ENCODE measurements around the gene BEND5.

Gene BEND5

DNA sequence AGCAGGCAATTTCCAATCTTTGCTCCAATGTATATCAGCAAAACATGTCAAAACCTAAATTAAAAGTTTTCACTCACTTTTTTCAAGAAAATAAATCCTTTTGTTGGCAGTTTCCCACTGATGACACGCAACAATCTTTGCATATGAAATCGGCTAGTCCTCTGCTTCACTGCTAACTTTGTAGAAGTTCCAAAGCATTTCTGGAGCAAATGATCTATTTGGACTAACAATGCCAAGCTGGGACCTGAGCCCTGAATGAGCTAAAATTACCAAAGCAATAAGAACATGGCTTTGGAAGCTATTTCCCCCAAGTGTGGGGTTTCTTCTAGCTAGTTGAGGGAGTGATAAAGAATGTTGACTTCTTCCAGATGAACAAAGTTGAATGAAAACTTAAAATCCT is 5.1 kb downstream of the BEND5 start:
- Histone ChIP-seq H3K27ac (ENCODE audit: low read depth, low read length) (no peak overlapping the region), H3K9ac (ENCODE audit: low read length in 5 of 5) (no peak overlapping the region), H3K4me3 (ENCODE audit: low read depth in 1 of 5, low read length in 5 of 5) (no peak overlapping the region), H3K36me3 (ENCODE audit: control insufficient read depth in 5 of 5, insufficient read depth in 5 of 5, low read length in 5 of 5) (peaks cover 0 to 6% (median 0%) of the 10 kb centered on the region in 5 donors), H3K27me3 (ENCODE audit: control insufficient read depth in 5 of 5, insufficient read depth in 4 of 5, low read length in 5 of 5) (no peaks in the 10 kb centered on the region), H3K4me1 (ENCODE audit: control insufficient read depth in 5 of 5, insufficient read depth in 5 of 5, low read length in 5 of 5) (peaks cover 0 to 24% (median 22%) of the 10 kb centered on the region in 5 donors), H3K9me3 (ENCODE audit: control insufficient read depth in 5 of 5, low read length in 5 of 5) (no peaks in the 10 kb centered on the region)

DNA sequence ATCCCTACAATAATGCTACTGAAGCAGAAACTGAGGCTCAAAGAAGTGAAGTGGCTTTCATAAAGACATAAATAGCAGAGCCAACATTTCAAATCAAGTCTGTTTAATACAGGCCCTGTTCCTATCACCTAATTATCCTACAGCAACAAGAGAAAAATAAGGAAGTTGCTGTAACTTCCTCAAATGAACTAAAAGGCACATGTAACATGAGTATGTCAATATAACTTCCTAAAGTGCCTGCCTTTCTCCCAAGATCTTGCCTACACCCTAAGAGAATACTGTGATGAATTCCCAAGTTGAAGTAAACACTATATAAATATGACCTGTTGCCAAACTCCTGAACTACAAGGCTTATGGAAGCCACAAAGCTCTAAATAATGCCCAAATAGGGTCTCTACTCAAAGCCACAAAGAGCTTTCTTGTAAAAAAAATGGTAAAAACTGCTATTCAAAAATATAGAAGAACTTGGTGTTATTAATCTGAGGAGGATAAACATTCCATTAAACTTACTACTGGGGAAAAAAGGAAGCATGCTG is 8.6 kb downstream of the BEND5 start:
- Histone ChIP-seq H3K4me3 (ENCODE audit: low read depth in 1 of 5, low read length in 5 of 5) (no peak overlapping the region), H3K27ac (ENCODE audit: low read depth, low read length) (no peak overlapping the region), H3K27me3 (ENCODE audit: control insufficient read depth in 5 of 5, insufficient read depth in 4 of 5, low read length in 5 of 5) (no peaks in the 10 kb centered on the region), H3K36me3 (ENCODE audit: control insufficient read depth in 5 of 5, insufficient read depth in 5 of 5, low read length in 5 of 5) (peaks cover 0 to 6% (median 0%) of the 10 kb centered on the region in 5 donors), H3K9ac (ENCODE audit: low read length in 5 of 5) (no peak overlapping the region), H3K9me3 (ENCODE audit: control insufficient read depth in 5 of 5, low read length in 5 of 5) (no peaks in the 10 kb centered on the region), H3K4me1 (ENCODE audit: control insufficient read depth in 5 of 5, insufficient read depth in 5 of 5, low read length in 5 of 5) (peaks cover 0 to 17% (median 7%) of the 10 kb centered on the region in 5 donors)

DNA sequence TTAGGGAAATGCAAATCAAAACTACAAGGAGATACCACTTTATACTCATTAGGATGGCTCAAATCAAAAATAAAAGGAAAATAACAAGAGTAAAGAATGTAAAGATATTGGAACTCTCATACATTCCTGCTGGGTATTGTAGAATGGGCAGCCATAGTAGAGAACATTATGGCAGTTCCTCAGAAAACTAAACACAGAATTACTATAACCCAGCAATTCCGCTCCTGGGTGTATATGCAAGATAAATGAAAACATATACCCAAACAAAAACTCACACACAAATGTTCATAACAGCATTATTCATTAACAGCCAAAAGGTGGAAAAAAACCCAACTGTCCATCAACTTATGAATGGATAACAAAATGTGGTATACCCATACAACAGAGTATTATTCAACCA is 11.4 kb downstream of the BEND5 start:
- Histone ChIP-seq H3K4me1 (ENCODE audit: control insufficient read depth in 5 of 5, insufficient read depth in 5 of 5, low read length in 5 of 5) (peaks cover 0 to 9% (median 0%) of the 10 kb centered on the region in 5 donors), H3K27me3 (ENCODE audit: control insufficient read depth in 5 of 5, insufficient read depth in 4 of 5, low read length in 5 of 5) (no peaks in the 10 kb centered on the region)

DNA sequence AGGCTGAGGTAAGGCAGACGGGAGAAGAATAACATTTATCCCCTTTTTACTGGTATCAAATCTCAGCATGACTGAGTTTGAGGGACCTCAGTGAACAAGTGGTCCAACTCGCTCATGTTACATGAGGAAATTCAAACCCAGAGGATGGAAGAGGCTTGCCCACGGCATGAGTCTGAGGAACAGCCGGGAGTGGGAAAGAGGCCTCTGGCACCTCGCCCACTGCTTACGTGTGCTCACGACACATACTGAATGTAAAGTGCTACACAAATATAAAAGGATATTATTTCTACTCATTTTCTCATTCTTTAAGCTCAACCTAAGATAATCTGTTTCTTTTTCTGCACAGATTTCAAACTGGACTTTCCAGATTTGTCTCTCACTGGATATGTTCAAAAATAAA is 14.7 kb downstream of the BEND5 start:
- Histone ChIP-seq H3K9ac (ENCODE audit: low read length in 5 of 5) (no peak overlapping the region), H3K4me3 (ENCODE audit: low read depth in 1 of 5, low read length in 5 of 5) (no peak overlapping the region), H3K36me3 (ENCODE audit: control insufficient read depth in 5 of 5, insufficient read depth in 5 of 5, low read length in 5 of 5) (peaks cover 7 to 20% (median 12%) of the 10 kb centered on the region in 5 donors), H3K27ac (ENCODE audit: low read depth, low read length) (no peak overlapping the region), H3K4me1 (ENCODE audit: control insufficient read depth in 5 of 5, insufficient read depth in 5 of 5, low read length in 5 of 5) (peaks cover 0 to 9% (median 0%) of the 10 kb centered on the region in 5 donors), H3K27me3 (ENCODE audit: control insufficient read depth in 5 of 5, insufficient read depth in 4 of 5, low read length in 5 of 5) (no peaks in the 10 kb centered on the region), H3K9me3 (ENCODE audit: control insufficient read depth in 5 of 5, low read length in 5 of 5) (no peaks in the 10 kb centered on the region)

More for the DNA sequence above, 11.4 kb downstream of the BEND5 start:
- Histone ChIP-seq H3K4me3 (ENCODE audit: low read depth in 1 of 5, low read length in 5 of 5) (no peak overlapping the region), H3K36me3 (ENCODE audit: control insufficient read depth in 5 of 5, insufficient read depth in 5 of 5, low read length in 5 of 5) (peaks cover 0 to 6% (median 2%) of the 10 kb centered on the region in 5 donors), H3K9me3 (ENCODE audit: control insufficient read depth in 5 of 5, low read length in 5 of 5) (no peaks in the 10 kb centered on the region), H3K27ac (ENCODE audit: low read depth, low read length) (no peak overlapping the region), H3K9ac (ENCODE audit: low read length in 5 of 5) (no peak overlapping the region)

DNA sequence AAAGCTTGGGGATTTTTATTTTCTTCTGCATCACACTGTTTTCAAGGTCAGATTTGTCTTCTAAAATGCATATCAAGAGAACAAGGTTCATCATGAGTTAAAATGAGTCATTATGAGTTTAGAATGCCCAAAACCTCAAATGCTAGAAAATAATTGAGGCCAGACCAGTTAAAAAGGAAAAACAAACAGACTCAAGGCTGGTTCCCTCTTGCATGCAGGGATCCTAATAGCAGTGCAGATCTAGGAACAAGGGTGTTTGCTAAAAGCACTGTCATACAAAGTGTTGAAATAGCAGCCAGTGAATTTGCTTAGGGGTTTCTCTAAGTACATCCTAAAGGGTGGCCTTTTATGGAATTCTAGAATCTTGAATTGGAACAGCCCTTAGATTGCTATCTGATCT is 15.3 kb downstream of the BEND5 start:
- Histone ChIP-seq H3K9ac (ENCODE audit: low read length in 5 of 5) (no peak overlapping the region), H3K4me3 (ENCODE audit: low read depth in 1 of 5, low read length in 5 of 5) (no peak overlapping the region), H3K27me3 (ENCODE audit: control insufficient read depth in 5 of 5, insufficient read depth in 4 of 5, low read length in 5 of 5) (no peaks in the 10 kb centered on the region), H3K27ac (ENCODE audit: low read depth, low read length) (no peak overlapping the region), H3K4me1 (ENCODE audit: control insufficient read depth in 5 of 5, insufficient read depth in 5 of 5, low read length in 5 of 5) (peaks cover 0 to 9% (median 0%) of the 10 kb centered on the region in 5 donors), H3K9me3 (ENCODE audit: control insufficient read depth in 5 of 5, low read length in 5 of 5) (no peaks in the 10 kb centered on the region), H3K36me3 (ENCODE audit: control insufficient read depth in 5 of 5, insufficient read depth in 5 of 5, low read length in 5 of 5) (peaks cover 4 to 20% (median 15%) of the 10 kb centered on the region in 5 donors)

DNA sequence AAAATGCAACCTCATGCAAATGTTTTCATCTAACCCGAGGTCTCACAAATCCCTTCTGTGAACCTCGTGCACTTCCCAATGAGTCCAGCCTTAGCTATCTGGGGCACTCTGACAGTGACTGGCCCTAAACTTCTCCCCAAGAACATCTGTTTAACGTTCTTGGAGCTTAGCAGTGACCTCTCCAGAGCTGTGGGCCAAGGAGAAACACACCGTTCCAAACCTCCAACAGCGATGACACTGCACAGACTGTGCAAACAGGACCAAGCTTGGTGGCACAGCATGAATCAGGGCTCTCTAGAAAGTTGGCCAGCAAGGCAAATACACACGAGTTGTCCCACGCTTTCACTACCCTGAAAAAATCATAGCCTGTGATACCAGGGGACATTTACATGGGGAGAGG is 15.8 kb downstream of the BEND5 start:
- H3K27me3 ChIP-seq (ENCODE audit: control insufficient read depth in 5 of 5, insufficient read depth in 4 of 5, low read length in 5 of 5), result no peaks in the 10 kb centered on the region
- no peak overlapping the region for H3K9ac ChIP-seq (ENCODE audit: low read length in 5 of 5)
- peaks cover 4 to 20% (median 14%) of the 10 kb centered on the region in 5 donors for H3K36me3 ChIP-seq (ENCODE audit: control insufficient read depth in 5 of 5, insufficient read depth in 5 of 5, low read length in 5 of 5)
- no peak overlapping the region for H3K4me3 ChIP-seq (ENCODE audit: low read depth in 1 of 5, low read length in 5 of 5)
- H3K27ac ChIP-seq (ENCODE audit: low read depth, low read length), result no peak overlapping the region
- H3K9me3 ChIP-seq (ENCODE audit: control insufficient read depth in 5 of 5, low read length in 5 of 5), result no peaks in the 10 kb centered on the region
- peaks cover 0 to 9% (median 0%) of the 10 kb centered on the region in 5 donors for H3K4me1 ChIP-seq (ENCODE audit: control insufficient read depth in 5 of 5, insufficient read depth in 5 of 5, low read length in 5 of 5)

DNA sequence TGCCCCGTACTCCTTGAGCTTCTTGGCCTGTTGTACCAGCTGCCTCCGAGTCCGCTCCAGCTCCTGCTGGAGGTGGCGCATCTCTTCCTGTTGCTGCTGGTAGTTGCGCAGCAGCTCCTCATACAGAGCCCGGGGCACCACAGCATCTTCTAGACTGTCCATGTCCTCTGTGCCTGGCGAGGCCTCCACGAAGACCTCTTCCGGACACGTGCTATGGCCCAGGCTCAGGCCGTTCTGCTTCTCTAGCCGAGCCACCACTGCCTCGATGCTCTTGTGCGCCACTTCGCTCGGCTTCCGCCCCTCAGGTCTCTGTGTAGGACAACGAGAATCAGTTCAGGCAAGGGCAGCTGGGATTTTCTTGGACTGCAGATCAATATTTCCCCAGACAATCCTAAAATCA is 17.7 kb downstream of the BEND5 start:
- H3K4me3 ChIP-seq (ENCODE audit: low read depth in 1 of 5, low read length in 5 of 5), result no peak overlapping the region
- no peaks in the 10 kb centered on the region for H3K27me3 ChIP-seq (ENCODE audit: control insufficient read depth in 5 of 5, insufficient read depth in 4 of 5, low read length in 5 of 5)
- no peak overlapping the region for H3K9ac ChIP-seq (ENCODE audit: low read length in 5 of 5)
- no peak overlapping the region for H3K27ac ChIP-seq (ENCODE audit: low read depth, low read length)
- peaks cover 0 to 9% (median 0%) of the 10 kb centered on the region in 5 donors for H3K4me1 ChIP-seq (ENCODE audit: control insufficient read depth in 5 of 5, insufficient read depth in 5 of 5, low read length in 5 of 5)
- H3K36me3 ChIP-seq (ENCODE audit: control insufficient read depth in 5 of 5, insufficient read depth in 5 of 5, low read length in 5 of 5), result peaks cover 4 to 23% (median 19%) of the 10 kb centered on the region in 5 donors
- H3K9me3 ChIP-seq (ENCODE audit: control insufficient read depth in 5 of 5, low read length in 5 of 5), result no peaks in the 10 kb centered on the region

DNA sequence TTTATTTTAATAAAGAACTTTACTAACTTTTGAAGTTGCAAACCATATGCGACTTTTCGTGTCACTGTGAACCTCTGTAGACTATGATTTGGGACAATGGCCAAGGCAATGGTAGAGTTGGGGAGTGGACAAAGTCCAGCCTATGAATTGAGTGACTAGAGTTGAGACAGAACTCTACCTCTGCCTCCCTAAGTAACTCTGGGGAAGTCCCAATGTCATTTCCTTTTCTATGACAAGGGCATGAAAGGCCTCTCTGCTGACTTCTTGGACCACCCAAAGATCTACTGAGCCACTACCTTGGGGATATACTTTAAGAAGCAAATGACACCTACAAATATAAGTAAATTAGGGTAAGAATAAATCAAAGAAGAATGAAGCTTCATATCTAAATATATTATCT is 19.3 kb downstream of the BEND5 start:
- peaks cover 4 to 24% (median 19%) of the 10 kb centered on the region in 5 donors for H3K36me3 ChIP-seq (ENCODE audit: control insufficient read depth in 5 of 5, insufficient read depth in 5 of 5, low read length in 5 of 5)
- no peaks in the 10 kb centered on the region for H3K9me3 ChIP-seq (ENCODE audit: control insufficient read depth in 5 of 5, low read length in 5 of 5)

DNA sequence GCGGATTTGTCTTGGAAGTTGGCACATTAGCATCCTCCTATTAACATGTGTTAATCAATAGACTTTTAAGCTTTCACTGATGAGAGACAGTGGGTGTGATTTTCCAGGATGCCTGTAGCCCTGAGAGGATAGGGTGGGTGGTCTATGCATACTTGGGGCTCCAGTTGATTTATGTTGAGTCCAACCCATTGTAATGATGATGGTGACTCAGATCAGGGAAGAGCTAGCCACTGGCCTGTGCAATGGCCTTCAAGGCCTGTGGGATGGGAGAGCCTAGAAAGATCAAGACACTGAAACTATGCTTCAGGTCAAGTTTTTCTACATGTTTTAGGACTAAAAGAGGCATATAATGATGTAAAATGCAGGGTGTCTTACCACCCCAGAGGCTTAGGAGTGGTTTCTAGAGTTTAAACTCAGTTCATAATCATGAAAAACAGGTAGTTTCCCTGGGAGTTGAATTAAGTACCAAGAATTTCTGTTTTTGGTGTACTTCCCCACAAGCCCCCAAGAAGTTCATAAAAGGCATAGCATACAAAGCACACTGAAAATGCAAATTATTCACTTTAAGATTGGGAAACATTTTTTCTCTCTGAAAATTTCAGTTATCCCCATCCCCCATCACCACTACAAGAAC is 19.9 kb downstream of the BEND5 start:
- Histone ChIP-seq H3K4me3 (ENCODE audit: low read depth in 1 of 5, low read length in 5 of 5) (no peak overlapping the region), H3K27me3 (ENCODE audit: control insufficient read depth in 5 of 5, insufficient read depth in 4 of 5, low read length in 5 of 5) (no peaks in the 10 kb centered on the region), H3K9ac (ENCODE audit: low read length in 5 of 5) (no peak overlapping the region), H3K9me3 (ENCODE audit: control insufficient read depth in 5 of 5, low read length in 5 of 5) (no peaks in the 10 kb centered on the region), H3K4me1 (ENCODE audit: control insufficient read depth in 5 of 5, insufficient read depth in 5 of 5, low read length in 5 of 5) (peaks cover 0 to 5% (median 0%) of the 10 kb centered on the region in 5 donors), H3K36me3 (ENCODE audit: control insufficient read depth in 5 of 5, insufficient read depth in 5 of 5, low read length in 5 of 5) (peaks cover 4 to 24% (median 19%) of the 10 kb centered on the region in 5 donors), H3K27ac (ENCODE audit: low read depth, low read length) (no peak overlapping the region)

More for the DNA sequence above, 19.3 kb downstream of the BEND5 start:
- H3K4me1 ChIP-seq (ENCODE audit: control insufficient read depth in 5 of 5, insufficient read depth in 5 of 5, low read length in 5 of 5), result peaks cover 0 to 9% (median 0%) of the 10 kb centered on the region in 5 donors
- H3K27me3 ChIP-seq (ENCODE audit: control insufficient read depth in 5 of 5, insufficient read depth in 4 of 5, low read length in 5 of 5), result no peaks in the 10 kb centered on the region
- H3K9ac ChIP-seq (ENCODE audit: low read length in 5 of 5), result no peak overlapping the region
- no peak overlapping the region for H3K27ac ChIP-seq (ENCODE audit: low read depth, low read length)
- no peak overlapping the region for H3K4me3 ChIP-seq (ENCODE audit: low read depth in 1 of 5, low read length in 5 of 5)

DNA sequence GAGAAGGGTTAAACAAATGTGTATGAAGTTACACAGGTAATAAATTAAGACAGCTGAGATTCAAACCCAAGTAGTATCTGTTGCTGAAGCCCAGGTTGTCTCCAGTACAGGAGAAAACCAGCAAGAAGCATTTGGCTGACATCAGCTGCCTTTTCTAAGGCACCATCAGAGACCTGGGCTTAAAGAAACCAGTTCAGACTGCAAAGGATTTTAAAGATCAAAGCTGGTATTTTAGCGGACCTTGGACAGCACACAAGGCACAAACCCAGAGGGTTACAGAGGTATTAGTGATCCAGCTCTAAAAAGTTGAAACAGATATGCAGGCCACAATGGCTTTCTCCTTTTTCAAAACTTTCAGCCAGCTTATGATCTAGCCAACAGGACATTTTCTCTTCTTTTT is 23.4 kb downstream of the BEND5 start:
- peaks cover 2 to 23% (median 16%) of the 10 kb centered on the region in 5 donors for H3K36me3 ChIP-seq (ENCODE audit: control insufficient read depth in 5 of 5, insufficient read depth in 5 of 5, low read length in 5 of 5)
- H3K4me3 ChIP-seq (ENCODE audit: low read depth in 1 of 5, low read length in 5 of 5), result no peak overlapping the region
- no peak overlapping the region for H3K27ac ChIP-seq (ENCODE audit: low read depth, low read length)
- no peaks in the 10 kb centered on the region for H3K9me3 ChIP-seq (ENCODE audit: control insufficient read depth in 5 of 5, low read length in 5 of 5)
- H3K9ac ChIP-seq (ENCODE audit: low read length in 5 of 5), result no peak overlapping the region
- H3K4me1 ChIP-seq (ENCODE audit: control insufficient read depth in 5 of 5, insufficient read depth in 5 of 5, low read length in 5 of 5), result no peaks in the 10 kb centered on the region
- H3K27me3 ChIP-seq (ENCODE audit: control insufficient read depth in 5 of 5, insufficient read depth in 4 of 5, low read length in 5 of 5), result no peaks in the 10 kb centered on the region
